Thoracic aorta (tissue), 2 donors: ENCODE data around the gene CGB2. TPM values are rescaled to one million over a fixed set of nuclear protein-coding genes. Genes with fewer than 3 reads are reported as not detected.
"Not testable (repeated sequence)": the region's sequence is repeated elsewhere in the genome, so short reads cannot be mapped to it uniquely, and the experiment has no call there.

Experiments used
- ATAC-seq: fragments of 150-250 bp; one replicate; pipeline ENCODE4 v1.8.0; 2017; ENCODE audit warnings: low read depth; ENCODE audit not compliant: insufficient number of reproducible peaks, low FRiP score
- DNase-seq: peaks from one replicate; pipeline ENCODE4 v3.0.0-alpha.2; 2020; ENCODE audit warnings: low spot score
- H3K27ac ChIP-seq, 2 donors: fragments of 200-600 bp; sonication (generic); 1 replicate in 1 of 2; 2 replicates in 1 of 2; pipeline ENCODE4 v1.5.1; 2016; ENCODE audit warnings: mild to moderate bottlenecking in 2 of 2, moderate library complexity in 2 of 2
- H3K27me3 ChIP-seq: fragments of 200-600 bp; sonication (generic); replicated peaks from 2 replicates; pipeline ENCODE4 v1.6.0; 2016; ENCODE audit warnings: mild to moderate bottlenecking; ENCODE audit not compliant: insufficient read depth
- H3K36me3 ChIP-seq: fragments of 200-600 bp; sonication (generic); one replicate; pipeline ENCODE4 v1.5.1; 2016
- H3K4me1 ChIP-seq, 2 donors: fragments of 200-600 bp; sonication (generic); 1 replicate in 1 of 2; 2 replicates in 1 of 2; pipeline versions ENCODE4 v1.5.1 to v1.6.0; 2016; ENCODE audit warnings: low read depth in 2 of 2, mild to moderate bottlenecking in 1 of 2; ENCODE audit not compliant: control insufficient read depth in 1 of 2
- H3K4me3 ChIP-seq: fragments of 200-600 bp; sonication (generic); 2 replicates; pipeline ENCODE4 v1.5.1; 2016; ENCODE audit warnings: mild to moderate bottlenecking
- H3K9me3 ChIP-seq: fragments of 200-600 bp; sonication (generic); 2 replicates; pipeline ENCODE4 v1.5.1; 2016
- CTCF ChIP-seq: fragments of 200-600 bp; sonication (generic); IDR thresholded peaks from one replicate; pipeline ENCODE4 v1.5.1; 2019; ENCODE audit warnings: antibody characterized with exemption
- total RNA-seq, 2 donors: library from RNA; depleted of rRNA; stranded (reverse); fragments of >200 nt; gene quantifications; one replicate each; pipeline versions ENCODE4 v1.1.0 to v1.2.3, GENCODE V29; 2016

Gene CGB2
- total RNA-seq: not detected

GRCh38 chr19:49031642-49032301 is at the start of gene CGB2:
CGB2 (plus strand) TSS chr19:49031890; CDS start chr19:49032096, 206 bp downstream.
- TF ChIP-seq CTCF: peak; percentile 18
- not testable (repeated sequence) for H3K27me3 ChIP-seq, H3K4me1 ChIP-seq, H3K36me3 ChIP-seq, H3K4me3 ChIP-seq, ATAC-seq, H3K9me3 ChIP-seq, DNase-seq, H3K27ac ChIP-seq

GRCh38 chr19:48982280-48982679 is 49.4 kb upstream of the CGB2 start:
- Histone ChIP-seq H3K4me3 (no peak overlapping the region), H3K36me3 (peaks cover 59% of the 10 kb centered on the region), H3K4me1 (peaks cover 16 to 23% of the 10 kb centered on the region in 2 donors), H3K27me3 (no peaks in the 10 kb centered on the region), H3K9me3 (no peaks in the 10 kb centered on the region), H3K27ac (no peak overlapping the region)
- TF ChIP-seq CTCF: no peak
- ATAC-seq: no peak
- DNase-seq: no peak

GRCh38 chr19:48985711-48986110 is 46.0 kb upstream of the CGB2 start:
- H3K36me3 ChIP-seq: peaks cover 71% of the 10 kb centered on the region
- H3K4me1 ChIP-seq: peaks cover 0 to 14% of the 10 kb centered on the region in 2 donors
- ATAC-seq (no peak), DNase-seq (no peak)
- no peak overlapping the region for H3K27ac ChIP-seq
- H3K9me3 ChIP-seq: no peaks in the 10 kb centered on the region
- H3K27me3 ChIP-seq: no peaks in the 10 kb centered on the region
- no peak for TF ChIP-seq CTCF
- no peak overlapping the region for H3K4me3 ChIP-seq

GRCh38 chr19:48986211-48986610 is 45.5 kb upstream of the CGB2 start:
- peaks cover 3 to 19% of the 10 kb centered on the region in 2 donors for H3K4me1 ChIP-seq
- no peaks in the 10 kb centered on the region for H3K27me3 ChIP-seq
- no peak for ATAC-seq
- H3K9me3 ChIP-seq: no peaks in the 10 kb centered on the region
- no peak for DNase-seq
- H3K36me3 ChIP-seq: peaks cover 68% of the 10 kb centered on the region
- no peak overlapping the region for H3K27ac ChIP-seq
- TF ChIP-seq CTCF: no peak
- no peak overlapping the region for H3K4me3 ChIP-seq

GRCh38 chr19:48987323-48987722 is 44.4 kb upstream of the CGB2 start:
- H3K36me3 ChIP-seq: peaks cover 58% of the 10 kb centered on the region
- DNase-seq: no peak
- ATAC-seq: no peak
- TF ChIP-seq CTCF: no peak
- peaks cover 11 to 27% of the 10 kb centered on the region in 2 donors for H3K4me1 ChIP-seq
- no peak overlapping the region for H3K27ac ChIP-seq
- no peaks in the 10 kb centered on the region for H3K9me3 ChIP-seq
- no peak overlapping the region for H3K4me3 ChIP-seq
- no peaks in the 10 kb centered on the region for H3K27me3 ChIP-seq
